ENCODE results near the gene MED23. TPM values are rescaled to one million over a fixed set of nuclear protein-coding genes. Genes with fewer than 3 reads are reported as not detected.

Gene MED23
- total and polyA plus RNA-seq, 9 of the 15 experiments (the other 6 are each of a cell fraction or from before 2014, with no cell fraction given): 13.7 to 61.2 (median 27.2) TPM

DNA sequence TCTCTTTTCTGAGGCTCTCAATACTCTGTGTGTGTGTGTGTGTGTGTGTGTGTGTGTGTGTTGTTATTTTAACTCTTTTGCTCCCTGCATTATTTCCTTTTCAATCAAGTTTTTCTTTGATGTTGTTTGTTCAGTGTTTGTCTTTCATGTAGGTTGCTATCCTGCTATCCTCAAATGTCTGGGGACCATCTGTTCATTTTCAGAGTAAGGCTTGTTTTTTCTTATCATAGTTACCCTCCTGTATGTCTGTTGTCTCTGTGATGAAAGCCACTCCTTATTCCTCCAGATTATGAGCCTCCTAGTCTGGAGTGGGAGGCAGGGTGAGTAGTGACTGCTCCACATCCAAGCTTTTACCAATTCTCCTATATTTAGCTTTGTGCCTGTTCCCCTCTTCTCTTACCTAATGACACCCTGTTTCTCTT is 18.2 kb upstream of the MED23 start (continued):
- TF ChIP-seq, protein P1, sequence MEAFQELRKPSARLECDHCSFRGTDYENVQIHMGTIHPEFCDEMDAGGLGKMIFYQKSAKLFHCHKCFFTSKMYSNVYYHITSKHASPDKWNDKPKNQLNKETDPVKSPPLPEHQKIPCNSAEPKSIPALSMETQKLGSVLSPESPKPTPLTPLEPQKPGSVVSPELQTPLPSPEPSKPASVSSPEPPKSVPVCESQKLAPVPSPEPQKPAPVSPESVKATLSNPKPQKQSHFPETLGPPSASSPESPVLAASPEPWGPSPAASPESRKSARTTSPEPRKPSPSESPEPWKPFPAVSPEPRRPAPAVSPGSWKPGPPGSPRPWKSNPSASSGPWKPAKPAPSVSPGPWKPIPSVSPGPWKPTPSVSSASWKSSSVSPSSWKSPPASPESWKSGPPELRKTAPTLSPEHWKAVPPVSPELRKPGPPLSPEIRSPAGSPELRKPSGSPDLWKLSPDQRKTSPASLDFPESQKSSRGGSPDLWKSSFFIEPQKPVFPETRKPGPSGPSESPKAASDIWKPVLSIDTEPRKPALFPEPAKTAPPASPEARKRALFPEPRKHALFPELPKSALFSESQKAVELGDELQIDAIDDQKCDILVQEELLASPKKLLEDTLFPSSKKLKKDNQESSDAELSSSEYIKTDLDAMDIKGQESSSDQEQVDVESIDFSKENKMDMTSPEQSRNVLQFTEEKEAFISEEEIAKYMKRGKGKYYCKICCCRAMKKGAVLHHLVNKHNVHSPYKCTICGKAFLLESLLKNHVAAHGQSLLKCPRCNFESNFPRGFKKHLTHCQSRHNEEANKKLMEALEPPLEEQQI (IDR thresholded peaks at IDR 0.05): no peak
- no peak for TF ChIP-seq SREBF1 (IDR thresholded peaks at IDR 0.05; ENCODE audit: borderline replicate concordance, low read depth, low read length)
- TF ChIP-seq NCOA4 (IDR thresholded peaks at IDR 0.05; ENCODE audit: partially characterized antibody): peak; percentile 49
- no peak for TF ChIP-seq ZNF431 (CRISPR knock-in tag; IDR thresholded peaks at IDR 0.05)
- TF ChIP-seq, protein P2, sequence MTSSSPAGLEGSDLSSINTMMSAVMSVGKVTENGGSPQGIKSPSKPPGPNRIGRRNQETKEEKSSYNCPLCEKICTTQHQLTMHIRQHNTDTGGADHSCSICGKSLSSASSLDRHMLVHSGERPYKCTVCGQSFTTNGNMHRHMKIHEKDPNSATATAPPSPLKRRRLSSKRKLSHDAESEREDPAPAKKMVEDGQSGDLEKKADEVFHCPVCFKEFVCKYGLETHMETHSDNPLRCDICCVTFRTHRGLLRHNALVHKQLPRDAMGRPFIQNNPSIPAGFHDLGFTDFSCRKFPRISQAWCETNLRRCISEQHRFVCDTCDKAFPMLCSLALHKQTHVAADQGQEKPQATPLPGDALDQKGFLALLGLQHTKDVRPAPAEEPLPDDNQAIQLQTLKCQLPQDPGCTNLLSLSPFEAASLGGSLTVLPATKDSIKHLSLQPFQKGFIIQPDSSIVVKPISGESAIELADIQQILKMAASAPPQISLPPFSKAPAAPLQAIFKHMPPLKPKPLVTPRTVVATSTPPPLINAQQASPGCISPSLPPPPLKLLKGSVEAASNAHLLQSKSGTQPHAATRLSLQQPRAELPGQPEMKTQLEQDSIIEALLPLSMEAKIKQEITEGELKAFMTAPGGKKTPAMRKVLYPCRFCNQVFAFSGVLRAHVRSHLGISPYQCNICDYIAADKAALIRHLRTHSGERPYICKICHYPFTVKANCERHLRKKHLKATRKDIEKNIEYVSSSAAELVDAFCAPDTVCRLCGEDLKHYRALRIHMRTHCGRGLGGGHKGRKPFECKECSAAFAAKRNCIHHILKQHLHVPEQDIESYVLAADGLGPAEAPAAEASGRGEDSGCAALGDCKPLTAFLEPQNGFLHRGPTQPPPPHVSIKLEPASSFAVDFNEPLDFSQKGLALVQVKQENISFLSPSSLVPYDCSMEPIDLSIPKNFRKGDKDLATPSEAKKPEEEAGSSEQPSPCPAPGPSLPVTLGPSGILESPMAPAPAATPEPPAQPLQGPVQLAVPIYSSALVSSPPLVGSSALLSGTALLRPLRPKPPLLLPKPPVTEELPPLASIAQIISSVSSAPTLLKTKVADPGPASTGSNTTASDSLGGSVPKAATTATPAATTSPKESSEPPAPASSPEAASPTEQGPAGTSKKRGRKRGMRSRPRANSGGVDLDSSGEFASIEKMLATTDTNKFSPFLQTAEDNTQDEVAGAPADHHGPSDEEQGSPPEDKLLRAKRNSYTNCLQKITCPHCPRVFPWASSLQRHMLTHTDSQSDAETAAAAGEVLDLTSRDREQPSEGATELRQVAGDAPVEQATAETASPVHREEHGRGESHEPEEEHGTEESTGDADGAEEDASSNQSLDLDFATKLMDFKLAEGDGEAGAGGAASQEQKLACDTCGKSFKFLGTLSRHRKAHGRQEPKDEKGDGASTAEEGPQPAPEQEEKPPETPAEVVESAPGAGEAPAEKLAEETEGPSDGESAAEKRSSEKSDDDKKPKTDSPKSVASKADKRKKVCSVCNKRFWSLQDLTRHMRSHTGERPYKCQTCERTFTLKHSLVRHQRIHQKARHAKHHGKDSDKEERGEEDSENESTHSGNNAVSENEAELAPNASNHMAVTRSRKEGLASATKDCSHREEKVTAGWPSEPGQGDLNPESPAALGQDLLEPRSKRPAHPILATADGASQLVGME (CRISPR knock-in tag; IDR thresholded peaks at IDR 0.05): no peak
- TF ChIP-seq, protein P3, sequence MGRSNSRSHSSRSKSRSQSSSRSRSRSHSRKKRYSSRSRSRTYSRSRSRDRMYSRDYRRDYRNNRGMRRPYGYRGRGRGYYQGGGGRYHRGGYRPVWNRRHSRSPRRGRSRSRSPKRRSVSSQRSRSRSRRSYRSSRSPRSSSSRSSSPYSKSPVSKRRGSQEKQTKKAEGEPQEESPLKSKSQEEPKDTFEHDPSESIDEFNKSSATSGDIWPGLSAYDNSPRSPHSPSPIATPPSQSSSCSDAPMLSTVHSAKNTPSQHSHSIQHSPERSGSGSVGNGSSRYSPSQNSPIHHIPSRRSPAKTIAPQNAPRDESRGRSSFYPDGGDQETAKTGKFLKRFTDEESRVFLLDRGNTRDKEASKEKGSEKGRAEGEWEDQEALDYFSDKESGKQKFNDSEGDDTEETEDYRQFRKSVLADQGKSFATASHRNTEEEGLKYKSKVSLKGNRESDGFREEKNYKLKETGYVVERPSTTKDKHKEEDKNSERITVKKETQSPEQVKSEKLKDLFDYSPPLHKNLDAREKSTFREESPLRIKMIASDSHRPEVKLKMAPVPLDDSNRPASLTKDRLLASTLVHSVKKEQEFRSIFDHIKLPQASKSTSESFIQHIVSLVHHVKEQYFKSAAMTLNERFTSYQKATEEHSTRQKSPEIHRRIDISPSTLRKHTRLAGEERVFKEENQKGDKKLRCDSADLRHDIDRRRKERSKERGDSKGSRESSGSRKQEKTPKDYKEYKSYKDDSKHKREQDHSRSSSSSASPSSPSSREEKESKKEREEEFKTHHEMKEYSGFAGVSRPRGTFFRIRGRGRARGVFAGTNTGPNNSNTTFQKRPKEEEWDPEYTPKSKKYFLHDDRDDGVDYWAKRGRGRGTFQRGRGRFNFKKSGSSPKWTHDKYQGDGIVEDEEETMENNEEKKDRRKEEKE (IDR thresholded peaks at IDR 0.05; ENCODE audit: borderline replicate concordance in 1 of 2, control insufficient read depth in 1 of 2, low read depth in 2 of 2, low read length in 1 of 2): no peak
- TF ChIP-seq, protein P4, sequence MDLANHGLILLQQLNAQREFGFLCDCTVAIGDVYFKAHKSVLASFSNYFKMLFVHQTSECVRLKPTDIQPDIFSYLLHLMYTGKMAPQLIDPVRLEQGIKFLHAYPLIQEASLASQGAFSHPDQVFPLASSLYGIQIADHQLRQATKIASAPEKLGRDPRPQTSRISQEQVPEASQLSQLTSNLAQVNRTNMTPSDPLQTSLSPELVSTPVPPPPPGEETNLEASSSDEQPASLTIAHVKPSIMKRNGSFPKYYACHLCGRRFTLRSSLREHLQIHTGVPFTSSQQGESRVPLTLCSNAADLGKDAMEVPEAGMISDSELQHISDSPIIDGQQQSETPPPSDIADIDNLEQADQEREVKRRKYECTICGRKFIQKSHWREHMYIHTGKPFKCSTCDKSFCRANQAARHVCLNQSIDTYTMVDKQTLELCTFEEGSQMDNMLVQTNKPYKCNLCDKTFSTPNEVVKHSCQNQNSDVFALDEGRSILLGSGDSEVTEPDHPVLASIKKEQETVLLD (IDR thresholded peaks at IDR 0.05): no peak; the same call in 1 of the 2 replicates
- TF ChIP-seq ILF3 (IDR thresholded peaks at IDR 0.05; ENCODE audit: borderline replicate concordance): no peak
- TF ChIP-seq TAF7 (tag; IDR thresholded peaks at IDR 0.05): no peak
- TF ChIP-seq ZNF239 (CRISPR knock-in tag; IDR thresholded peaks at IDR 0.05): no peak
